Measurements from ENCODE around the gene HEBP1.

HEBP1 gene

DNA sequence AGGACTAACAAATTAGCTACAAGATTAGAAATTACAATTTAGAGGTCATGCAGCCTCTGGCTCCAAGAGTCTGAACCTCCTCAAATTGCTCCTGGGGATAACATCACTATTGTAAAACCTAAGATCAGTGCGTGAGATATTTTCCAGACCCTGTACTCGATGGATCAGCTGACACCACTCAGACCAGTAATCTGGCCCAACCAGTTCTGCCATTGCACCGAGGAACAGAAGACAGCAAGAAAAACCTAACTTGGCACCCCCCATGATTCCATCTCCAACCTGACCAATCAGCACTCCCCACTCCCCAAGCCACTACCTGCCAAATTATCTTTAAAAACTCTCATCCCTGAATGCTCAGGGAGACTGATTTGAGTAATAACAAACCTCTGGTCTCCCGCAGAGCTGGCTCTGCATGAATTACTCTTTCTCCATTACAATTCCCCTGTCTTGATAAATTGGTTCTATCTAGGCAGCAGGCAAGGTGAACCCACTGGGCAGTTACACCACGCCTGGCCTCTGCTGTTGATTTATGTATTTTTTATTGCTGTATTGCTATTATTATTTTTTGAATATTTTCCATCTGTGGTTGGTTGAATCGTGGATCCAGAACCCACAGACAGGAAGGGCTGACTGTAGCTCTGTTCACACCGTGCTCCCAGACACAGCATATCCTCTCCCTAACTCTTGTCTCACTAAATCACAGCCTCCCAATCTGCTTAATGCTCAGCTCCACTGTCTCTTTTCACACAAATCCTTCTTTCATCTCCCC, 9.2 kb downstream of the HEBP1 start:
- no peak for DNase-seq (ENCODE audit: low read depth in 2 of 2)

DNA sequence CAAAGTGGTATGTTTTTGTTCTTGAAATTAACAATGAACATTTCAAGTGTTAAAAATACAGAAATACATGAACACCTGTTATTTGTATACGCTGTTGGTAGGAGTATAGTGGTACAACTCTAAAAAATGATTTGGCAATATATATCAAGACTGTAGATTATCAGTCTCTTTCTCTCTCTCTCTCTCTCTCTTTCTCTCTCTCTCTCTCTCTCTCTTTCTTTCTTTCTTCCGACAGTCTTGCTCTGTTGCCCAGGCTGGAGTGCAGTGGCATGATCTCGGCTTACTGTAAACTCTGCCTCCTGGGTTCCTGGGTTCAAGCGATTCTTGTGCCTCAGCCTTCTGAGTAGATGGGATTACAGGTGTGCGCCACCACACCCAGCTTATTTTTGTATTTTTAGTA, 12.6 kb downstream of the HEBP1 start:
- DNase-seq (ENCODE audit: low read depth in 2 of 2), result no peak

DNA sequence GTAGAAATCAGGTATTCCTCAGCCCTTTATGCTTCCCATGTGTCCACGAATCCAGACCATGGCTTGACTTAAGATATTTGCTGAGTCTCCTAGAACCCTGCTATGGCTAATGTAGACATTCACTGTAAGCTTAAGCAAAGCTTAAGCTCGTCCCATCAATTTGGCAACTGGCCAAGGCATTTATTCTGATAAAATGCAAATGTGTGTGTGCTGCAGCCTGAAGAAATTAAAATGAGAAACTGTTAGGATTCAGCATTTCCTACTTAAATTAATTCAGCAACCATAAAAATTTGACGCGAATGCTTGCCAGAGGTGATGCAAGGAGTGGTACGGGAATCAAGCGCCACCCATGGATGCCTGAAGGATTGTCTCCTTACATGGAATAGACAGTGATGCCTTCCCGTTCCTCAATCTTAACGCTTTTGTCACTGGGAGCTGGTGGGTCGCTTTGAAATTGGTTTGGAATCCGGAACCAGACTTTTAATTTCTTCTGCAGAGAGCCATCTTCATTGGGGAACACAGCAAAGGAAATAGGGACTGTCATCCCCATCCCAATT, 13.2 kb downstream of the HEBP1 start:
- no peak for DNase-seq (ENCODE audit: low read depth in 2 of 2)

GRCh38 chr12:12985817-12986408, 14.2 kb downstream of the HEBP1 start:
- DNase-seq (ENCODE audit: low read depth in 2 of 2), result no peak

GRCh38 chr12:12984149-12984548, 15.9 kb downstream of the HEBP1 start:
- no peak for DNase-seq (ENCODE audit: low read depth in 2 of 2)

GRCh38 chr12:12983420-12984035, 16.5 kb downstream of the HEBP1 start:
- no peak for DNase-seq (ENCODE audit: low read depth in 2 of 2)

DNA sequence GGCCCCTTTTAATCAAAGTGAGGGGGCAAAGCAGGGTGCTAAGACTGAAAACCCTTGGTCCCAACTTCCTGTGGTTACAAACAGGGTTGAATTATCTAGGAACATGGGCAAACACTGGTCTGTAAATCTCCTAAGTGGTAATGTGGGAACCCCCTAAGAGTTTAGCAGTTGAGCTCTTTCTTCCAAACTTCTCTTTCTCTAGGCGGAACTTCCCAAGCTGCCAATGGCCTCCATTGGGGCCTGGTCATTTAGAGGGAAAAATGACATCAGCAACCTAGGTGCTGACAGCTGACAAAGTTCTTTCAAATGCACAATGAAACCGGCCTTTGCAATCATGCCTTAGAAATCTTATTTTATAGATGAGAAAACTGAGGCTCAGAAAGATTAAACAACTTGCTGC, 17.7 kb downstream of the HEBP1 start:
- no peak for DNase-seq (ENCODE audit: low read depth in 2 of 2)

DNA sequence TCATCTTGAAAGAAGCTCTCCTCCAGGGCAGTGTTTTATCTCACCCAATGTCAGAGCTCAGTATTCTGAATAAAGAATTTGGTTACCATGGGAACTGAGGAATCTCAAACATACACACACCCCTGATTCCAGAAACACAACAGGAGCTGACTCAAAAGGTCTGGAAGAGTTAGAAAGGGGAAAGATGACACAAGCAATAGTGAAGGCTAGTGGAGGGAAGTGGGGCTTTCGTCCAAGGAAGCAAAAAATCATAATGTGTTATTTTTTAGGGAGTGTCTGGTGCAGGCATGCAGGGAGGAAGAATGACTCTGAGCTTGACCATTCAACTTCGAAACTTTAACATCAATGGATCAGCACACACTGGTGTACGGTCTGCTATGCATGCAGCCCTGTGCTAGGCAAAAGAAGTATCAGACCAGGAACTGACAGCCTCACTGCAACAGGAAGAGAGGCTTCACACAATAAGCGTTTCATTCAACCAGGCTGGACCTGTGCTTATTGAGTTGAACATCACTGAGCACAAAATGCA, 20.3 kb downstream of the HEBP1 start:
- DNase-seq (ENCODE audit: low read depth in 2 of 2), result no peak

DNA sequence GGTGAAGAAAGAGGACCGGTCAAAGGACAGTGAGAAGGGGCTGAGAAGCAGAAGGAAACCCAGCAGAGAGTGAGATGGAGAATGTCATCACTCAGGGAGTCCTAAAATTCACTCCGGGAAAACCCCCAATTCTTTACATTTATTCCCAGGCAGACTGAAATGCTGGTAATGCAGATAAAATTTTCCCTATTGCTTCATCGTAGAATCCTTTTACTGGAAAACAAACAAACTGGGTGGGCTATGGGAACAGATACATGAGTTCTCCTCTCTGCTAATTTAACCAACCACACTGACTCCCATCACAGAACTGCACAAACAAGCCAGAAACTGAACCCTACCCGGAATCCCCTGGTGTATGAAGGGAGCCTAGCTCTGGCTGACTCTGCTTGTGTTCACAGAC, 20.9 kb downstream of the HEBP1 start:
- no peak for DNase-seq (ENCODE audit: low read depth in 2 of 2)

DNA sequence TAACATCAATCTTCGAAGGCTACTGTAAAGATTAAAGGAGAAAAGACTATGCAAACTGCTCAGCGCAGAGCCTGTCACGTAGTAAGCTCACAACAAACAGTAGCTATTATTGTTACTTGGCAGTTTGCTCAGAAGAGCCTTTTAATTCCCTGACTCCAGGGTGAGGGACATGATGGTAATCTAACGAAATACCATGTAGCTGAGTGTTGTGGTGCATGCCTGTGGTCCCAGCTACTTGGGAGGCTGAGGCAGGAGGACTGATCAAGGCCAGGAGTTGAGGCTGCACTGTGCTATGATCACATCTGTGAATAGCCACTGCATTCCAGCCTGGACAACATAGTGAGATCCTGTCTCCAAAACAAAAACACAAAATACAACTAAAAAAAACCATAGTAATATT, 22.8 kb downstream of the HEBP1 start:
- DNase-seq (ENCODE audit: low read depth in 2 of 2), result no peak

GRCh38 chr12:12976366-12976765, 23.7 kb downstream of the HEBP1 start:
- no peak for DNase-seq (ENCODE audit: low read depth in 2 of 2)

GRCh38 chr12:12975322-12976077, 24.6 kb downstream of the HEBP1 start:
- DNase-seq (ENCODE audit: low read depth in 2 of 2), result no peak

- no peak for DNase-seq (ENCODE audit: low read depth in 2 of 2)
These were observed 25.9 kb downstream of the HEBP1 start for GRCh38 chr12:12974211-12974610.

GRCh38 chr12:12973019-12973418, 27.0 kb downstream of the HEBP1 start:
- no peak for DNase-seq (ENCODE audit: low read depth in 2 of 2)

- DNase-seq (ENCODE audit: low read depth in 2 of 2), result no peak
These were observed 34.2 kb downstream of the HEBP1 start for GRCh38 chr12:12965836-12966235.

DNA sequence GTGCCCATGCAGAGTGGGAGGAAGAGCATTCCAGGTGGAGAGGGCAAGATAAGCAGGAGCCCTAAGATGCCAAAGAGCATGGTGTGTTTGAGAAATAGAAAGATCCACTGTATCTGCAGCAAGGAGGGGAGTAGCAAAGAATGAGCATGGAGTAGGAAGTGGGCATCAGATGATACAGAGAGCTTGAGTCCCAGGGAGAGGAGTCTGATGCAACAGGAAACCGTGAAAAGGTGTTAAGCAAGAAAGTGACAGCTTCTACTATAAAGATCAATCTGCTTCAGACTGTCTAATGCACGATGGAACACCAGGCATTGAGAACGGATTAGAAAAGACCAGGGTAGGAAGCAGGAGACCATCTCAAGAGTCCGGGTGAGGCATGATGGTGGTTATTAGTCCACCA, 35.8 kb downstream of the HEBP1 start:
- DNase-seq (ENCODE audit: low read depth in 2 of 2), result no peak

GRCh38 chr12:12960639-12961209, 39.3 kb downstream of the HEBP1 start:
- DNase-seq (ENCODE audit: low read depth in 2 of 2), result no peak

- DNase-seq (ENCODE audit: low read depth in 2 of 2), result no peak
These were observed 41.2 kb downstream of the HEBP1 start for GRCh38 chr12:12958886-12959285.

DNA sequence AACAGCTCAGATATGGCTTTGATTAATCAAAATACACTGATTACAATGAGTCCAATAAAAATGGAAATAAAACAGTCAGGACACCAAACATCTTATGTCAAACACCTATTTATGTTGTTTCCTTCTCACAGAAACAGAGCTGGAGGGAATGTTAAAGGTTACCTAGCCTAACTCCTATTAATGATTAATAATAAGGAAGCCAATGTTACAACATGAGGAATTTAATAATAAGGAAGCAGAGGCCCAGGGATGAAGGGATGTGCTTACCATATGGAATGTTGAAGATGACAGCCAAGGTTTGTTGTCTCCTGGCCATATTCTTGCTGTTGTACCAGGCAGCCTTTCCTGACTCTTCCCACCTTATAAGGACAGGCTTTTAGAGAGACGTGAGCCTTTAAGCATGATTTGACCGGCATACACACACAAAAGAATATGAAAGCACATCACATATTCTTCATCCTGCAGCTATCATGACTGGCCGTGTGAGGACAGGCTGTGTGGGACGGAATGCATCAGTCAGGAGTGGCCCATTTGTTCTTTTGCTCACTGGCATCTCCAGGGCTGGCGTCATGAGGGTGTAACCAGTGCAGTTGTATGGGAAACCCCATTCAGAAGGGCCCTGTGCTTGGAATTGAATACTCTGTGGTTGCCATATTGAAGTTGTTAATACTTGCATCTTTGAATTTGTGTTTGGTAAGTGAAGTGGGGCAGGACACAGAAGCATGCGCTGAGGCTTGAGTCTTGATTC, 45.0 kb downstream of the HEBP1 start:
- no peak for DNase-seq (ENCODE audit: low read depth in 2 of 2)

GRCh38 chr12:12954356-12954755, 45.7 kb downstream of the HEBP1 start:
- no peak for DNase-seq (ENCODE audit: low read depth in 2 of 2)

GRCh38 chr12:12952036-12952435, 48.0 kb downstream of the HEBP1 start, which contains the start of gene GPRC5D:
GPRC5D (minus strand) TSS chr12:12952170; CDS start chr12:12950384, 1,786 bp downstream.
- no peak for DNase-seq (ENCODE audit: low read depth in 2 of 2)
